H4 (cell line): ENCODE measurements around the gene SYNGR3. TPM values are rescaled to one million over a fixed set of nuclear protein-coding genes. Genes with fewer than 3 reads are reported as not detected.
A peak's percentile ranks its signal among the peaks of the same experiment; 100 is the strongest.

Experiments
- DNase-seq: peaks from one replicate; pipeline ENCODE4 v3.0.0-alpha.2; 2015; ENCODE audit warnings: low spot score
- total RNA-seq: library from RNA; depleted of rRNA; stranded (reverse); fragments of >200 nt; shearing (Covaris generic); gene quantifications from 2 replicates; pipeline ENCODE4 v1.2.3, GENCODE V29; 2014

Gene SYNGR3
- total RNA-seq, 1 experiment from 2014 or later, result 3.4 TPM

DNA sequence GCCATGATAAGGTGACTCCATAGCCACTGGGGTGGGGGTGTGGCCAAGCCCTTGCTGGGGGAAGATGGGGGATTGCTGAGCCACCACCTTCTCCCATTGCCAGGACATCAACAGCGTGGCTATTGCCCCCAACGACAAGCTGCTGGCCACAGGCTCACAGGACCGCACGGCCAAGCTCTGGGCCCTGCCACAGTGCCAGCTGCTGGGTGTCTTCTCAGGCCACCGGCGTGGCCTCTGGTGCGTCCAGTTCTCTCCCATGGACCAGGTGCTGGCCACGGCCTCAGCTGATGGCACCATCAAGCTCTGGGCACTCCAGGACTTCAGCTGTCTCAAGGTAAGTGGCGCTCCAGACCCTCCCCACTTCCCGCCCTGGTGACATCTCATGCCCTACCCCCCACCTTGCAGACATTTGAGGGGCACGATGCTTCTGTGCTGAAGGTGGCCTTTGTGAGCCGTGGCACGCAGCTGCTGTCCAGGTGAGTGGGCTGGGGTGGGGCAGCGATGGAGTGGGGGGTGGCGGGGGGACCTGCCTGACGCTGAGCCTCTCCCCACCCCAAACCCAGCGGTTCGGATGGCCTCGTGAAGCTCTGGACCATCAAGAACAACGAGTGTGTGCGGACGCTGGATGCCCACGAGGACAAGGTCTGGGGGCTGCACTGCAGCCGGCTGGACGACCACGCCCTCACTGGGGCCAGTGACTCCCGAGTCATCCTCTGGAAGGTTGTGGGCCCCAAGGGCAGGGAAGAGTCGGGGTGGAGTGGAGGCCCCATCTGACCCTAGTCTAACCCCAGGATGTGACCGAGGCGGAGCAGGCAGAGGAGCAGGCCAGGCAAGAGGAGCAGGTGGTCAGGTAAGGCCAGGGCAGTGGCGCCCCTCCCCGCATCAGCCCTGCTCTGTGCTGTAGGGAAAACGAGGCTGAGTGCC, 12.6 kb upstream of the SYNGR3 start:
- DNase-seq, result no peak

DNA sequence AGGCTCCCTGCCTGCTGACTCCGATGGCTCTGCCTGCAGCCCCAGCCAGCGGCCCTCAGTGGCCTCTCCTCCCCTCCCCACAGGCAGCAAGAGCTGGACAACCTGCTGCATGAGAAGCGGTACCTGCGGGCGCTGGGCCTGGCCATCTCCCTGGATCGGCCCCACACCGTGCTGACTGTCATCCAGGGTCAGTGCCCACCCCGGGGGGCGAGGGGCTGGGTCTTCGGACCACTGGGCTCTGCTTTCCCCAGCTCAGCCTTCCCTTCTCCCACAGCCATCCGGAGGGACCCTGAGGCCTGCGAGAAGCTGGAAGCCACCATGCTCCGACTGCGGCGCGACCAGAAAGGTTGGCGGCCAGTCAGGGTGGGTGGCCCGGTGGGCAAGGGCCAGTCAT, 11.9 kb upstream of the SYNGR3 start:
- DNase-seq, result no peak

DNA sequence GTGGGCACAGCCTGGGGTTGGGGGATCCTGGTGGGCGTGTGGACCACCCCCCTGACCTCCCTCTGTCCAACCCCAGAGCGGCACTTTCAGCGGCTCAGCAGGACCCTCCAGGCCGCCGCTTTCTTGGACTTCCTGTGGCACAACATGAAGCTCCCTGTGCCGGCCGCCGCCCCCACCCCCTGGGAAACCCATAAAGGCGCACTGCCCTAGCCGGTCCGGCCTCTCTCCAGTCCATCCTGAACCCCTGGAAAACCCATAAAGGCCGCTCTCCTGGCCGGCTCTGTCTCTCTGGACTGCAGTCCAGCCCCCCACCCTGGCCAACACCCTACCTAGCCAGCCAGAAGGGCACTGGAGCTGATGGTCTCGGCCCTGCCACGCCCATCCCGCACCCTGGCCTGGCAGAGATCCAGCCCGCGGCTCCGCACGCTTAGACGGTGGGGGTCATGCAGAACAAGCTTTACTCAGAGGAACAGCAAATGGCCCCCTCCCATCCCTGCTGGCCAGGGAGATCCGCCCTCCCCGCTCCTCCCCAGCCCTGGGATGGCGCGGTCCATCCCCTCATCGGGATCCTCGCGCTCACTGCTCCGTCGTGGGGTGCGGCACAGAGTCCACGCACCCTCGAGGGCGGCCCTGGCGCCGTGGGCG, 11.2 kb upstream of the SYNGR3 start:
- no peak for DNase-seq

DNA sequence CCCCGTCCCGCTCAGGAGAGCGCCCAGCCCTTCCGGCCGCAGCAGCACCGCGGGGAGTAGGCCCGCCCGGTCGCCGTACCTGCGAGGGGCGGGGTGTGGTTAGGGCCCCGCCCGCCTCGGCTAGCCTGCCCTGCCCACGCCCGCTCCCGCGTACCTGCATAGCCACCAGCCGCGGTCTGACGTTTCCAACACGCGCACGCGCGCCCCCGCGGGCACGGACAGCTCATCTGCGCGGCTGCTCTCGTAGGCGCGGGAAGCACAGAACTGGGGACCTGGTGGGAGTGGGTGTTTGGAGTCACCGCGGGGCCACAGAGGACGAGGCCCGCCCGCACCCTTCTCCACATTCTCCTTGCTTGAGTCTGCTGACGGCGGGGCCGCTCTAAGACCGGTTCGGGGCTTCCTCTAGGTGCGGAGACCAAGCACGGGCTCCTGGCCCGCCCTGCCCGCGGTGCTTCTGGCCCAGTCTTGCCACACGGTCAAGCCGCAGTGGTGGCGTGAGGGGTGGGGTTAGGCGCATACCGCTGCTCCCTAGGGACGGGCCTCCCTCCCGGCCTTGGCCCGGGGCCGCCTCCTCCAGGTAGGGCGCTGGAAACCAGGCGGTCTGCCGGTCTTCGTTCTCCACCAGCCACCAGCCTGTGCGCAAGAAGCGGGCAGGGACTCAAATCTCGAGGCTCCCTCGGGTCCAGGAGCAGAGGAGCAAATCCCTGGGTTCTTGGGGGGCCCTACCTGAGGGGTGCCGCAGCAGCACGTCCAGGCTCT, 10.3 kb upstream of the SYNGR3 start:
- no peak for DNase-seq

DNA sequence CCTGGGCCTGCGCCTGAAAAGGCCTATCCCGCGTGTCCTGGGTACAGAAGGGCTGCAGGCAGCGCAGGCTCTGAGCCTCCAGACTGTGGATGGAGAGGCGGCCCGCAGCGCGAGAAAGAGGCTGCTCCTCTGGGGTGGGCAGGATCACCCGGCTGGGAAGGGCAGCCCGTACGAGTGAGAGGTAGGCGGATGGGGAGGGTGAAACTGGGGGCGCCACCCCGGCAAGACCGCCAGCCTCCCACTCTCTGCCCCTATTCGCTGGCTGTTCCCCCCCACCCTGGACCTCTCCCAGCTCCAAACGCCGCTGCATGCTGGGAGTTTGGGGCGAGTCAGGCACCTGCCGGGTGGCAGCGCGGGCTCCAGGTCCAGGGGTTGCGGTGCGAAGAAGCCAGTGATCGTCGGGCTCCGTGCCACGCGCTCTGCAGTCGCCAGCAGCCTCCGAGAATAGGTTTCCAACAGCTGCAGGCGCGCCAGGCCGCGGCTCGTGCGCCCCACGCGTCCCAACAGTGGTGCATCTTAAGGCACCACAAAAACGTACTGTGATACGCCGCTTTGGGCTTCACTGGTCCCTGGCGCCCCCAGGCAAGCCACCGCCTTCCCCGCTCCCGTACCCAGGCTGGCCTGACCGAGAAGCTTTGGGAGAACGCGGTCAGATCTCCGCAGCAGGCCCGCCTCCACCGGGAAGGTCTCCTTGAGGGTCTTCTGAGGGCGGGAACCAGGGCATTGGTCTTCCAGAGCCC, 9.6 kb upstream of the SYNGR3 start:
- DNase-seq, result no peak

DNA sequence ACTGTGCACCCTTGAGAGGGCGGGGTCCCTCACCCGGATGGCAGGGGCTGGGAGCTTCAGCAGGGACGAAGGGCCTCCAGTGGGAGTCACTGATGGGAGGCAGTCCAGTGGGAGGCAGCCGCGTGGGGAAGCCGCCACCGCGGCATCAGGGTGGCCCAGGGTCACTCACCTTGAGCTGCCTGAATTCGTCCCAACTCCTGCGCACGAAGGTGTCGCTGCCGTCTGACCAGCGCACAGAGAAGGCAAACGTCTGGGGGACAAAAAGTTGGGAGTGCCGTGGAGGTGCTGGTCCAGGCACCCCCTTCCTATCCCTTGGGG, 9.0 kb upstream of the SYNGR3 start:
- no peak for DNase-seq

DNA sequence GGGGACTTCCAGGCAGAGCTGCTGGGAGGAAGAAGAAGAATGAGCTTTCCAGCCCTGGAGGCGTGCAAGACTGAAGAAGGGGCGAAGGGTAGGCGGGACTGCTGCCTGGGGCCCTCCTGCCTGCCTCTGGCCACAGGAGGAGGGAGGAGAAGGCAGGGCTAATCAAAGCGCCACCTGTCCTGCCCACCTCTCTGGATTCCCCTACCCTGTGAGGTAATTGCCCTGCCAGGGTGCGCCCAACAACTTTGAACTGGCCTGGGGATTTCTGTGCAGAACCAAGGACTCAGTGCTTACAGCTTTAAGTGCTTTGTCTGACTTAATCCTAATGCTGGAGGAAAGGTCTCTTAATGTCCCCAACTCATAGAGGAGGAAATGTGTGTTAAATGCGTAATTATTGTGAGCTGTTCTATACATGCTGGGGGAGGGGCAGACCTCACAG, 8.4 kb upstream of the SYNGR3 start, which contains the start of gene NOXO1:
Gene NOXO1 (minus strand): TSS at position 72 of the 439 bp plus-strand sequence. CDS start 290 bp downstream, outside the sequence.
- DNase-seq, result no peak

DNA sequence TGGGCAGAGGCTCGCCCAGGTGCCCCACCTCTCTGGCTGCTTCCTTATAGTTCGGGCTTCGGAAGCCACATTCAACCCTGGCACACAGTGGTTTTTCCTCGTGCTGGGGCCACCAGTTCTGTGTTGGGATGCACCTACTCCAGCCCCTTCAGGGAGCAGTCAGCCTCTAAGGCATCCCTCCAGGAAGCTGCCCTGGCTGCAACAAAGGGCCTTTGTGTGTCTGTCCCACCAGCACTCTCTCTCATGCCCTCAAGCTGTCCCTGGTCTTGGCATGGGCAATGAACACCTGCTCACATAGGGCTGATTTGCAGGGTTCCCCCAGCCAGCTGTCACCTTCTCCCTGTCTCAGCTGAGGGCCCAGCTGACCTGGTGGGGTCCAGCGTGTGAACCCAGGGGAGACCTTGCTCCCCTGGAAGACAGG, 7.7 kb upstream of the SYNGR3 start:
- DNase-seq, result no peak

DNA sequence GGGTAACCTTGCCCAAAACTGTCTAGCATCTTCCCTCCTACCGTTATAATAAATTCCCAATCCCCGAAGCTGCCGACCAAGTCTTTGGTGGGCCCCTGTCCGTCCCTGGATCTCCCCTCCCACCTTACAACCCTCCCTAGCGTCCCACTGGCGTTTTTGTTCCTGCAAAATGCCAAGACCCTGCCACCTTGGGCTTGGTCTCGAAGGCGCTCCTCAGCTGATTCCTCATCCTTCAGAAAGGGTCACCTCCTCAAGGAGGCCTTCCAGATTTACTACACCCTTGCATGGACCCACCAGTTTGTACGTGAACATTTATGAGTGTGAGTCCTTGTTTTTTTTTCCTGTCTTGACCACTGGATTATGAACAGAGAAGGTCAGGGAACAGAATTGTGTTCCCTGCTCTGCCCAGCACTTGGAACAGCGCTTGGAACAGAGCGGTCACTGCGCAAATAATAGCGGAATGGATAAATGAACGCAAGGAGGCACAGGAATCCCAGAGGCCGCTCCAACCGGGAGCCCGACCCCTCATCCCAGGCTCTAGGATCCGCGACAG, 6.7 kb upstream of the SYNGR3 start:
- no peak for DNase-seq

DNA sequence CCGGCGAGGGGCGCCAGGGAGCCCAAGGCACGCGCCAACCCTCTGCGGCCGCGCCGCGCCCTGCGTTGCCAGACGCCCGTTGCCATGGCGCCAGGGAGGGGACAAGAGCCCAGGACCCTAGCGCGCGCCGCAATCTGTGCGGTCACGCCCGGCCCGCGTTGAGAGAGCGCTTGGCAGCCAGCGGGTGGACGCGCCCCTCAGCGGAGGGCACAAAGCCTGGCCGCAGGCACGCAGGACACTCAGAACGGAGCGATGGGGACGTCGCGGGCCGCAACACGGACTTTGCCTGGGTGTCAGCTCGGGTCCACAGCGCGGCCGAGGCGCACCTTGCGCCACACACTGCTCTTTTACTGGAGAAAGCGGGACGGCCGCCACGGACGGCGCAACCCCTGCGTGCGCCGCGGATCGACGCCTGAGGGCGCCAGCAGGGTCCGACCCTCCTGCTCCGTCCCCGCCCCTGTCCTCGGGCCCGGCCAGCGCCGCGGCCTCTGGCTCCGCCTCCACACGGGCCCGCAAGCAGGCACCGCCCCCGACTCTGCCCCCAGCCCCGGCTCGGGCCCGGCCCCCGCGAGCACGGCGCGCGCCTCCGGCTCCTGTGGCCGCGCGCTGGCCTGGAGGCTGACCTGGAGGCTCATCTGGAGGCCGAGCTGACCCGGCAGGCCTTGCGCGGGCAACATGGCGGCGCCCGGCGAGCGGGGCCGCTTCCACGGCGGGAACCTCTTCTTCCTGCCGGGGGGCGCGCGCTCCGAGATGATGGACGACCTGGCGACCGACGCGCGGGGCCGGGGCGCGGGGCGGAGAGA, 6.0 kb upstream of the SYNGR3 start, which contains the start of gene GFER:
Gene GFER (plus strand): TSS at position 650 of the 803 bp plus-strand sequence. CDS start 26 bp downstream, at position 676.
- DNase-seq, result peak; percentile 77

DNA sequence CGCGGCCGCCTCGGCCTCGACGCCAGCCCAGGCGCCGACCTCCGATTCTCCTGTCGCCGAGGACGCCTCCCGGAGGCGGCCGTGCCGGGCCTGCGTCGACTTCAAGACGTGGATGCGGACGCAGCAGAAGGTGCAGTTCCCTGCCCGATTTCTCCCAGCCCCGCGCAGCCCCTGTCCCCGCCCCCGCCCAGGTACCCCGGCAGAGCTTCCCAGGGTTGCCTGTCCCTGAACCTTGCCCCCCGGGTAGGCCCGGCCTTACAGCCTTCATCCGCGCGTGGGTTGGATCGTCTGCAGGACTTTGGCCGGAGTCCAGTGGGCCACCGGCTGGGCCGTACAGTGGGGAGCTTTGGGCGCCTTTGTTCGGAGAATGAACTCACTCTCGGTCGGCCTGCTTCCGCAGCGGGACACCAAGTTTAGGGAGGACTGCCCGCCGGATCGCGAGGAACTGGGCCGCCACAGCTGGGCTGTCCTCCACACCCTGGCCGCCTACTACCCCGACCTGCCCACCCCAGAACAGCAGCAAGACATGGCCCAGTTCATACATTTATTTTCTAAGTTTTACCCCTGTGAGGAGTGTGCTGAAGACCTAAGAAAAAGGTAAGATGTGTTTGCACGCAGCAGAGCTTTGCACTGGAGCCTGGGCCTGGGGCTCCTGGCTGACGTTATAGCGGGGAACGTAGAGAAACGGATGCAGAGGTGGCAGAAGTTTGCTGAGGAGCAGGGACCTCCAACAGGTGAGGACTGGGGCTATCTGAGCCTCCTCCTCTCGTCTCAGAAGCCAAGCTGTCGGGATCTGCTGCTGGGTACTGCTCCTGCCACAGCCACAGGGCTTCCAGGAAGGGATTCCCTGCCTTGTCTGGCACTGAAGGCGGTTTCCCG, 5.2 kb upstream of the SYNGR3 start:
- no peak for DNase-seq

DNA sequence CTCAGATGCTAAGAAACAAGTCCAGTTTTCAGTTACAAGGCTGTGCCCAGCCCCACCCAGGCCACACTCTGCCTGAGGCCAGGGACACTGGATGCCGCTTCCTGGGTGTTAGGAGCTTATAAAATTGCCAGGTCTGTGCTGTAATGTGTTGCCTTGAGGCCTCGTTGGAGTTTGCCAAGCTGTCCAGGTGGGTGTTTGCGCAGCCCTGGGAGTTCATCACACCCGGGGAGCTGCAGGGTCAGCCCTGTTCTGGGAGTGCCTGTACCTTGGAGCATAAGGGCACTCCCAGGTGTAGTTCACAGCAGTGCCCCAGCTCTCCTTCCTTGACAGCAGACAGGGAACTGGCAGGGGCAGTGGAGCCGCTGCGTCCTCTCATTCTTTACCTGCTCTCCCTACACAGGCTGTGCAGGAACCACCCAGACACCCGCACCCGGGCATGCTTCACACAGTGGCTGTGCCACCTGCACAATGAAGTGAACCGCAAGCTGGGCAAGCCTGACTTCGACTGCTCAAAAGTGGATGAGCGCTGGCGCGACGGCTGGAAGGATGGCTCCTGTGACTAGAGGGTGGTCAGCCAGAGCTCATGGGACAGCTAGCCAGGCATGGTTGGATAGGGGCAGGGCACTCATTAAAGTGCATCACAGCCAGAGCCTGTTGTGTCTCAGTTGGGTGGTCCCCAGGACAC, 4.2 kb upstream of the SYNGR3 start:
- no peak for DNase-seq

DNA sequence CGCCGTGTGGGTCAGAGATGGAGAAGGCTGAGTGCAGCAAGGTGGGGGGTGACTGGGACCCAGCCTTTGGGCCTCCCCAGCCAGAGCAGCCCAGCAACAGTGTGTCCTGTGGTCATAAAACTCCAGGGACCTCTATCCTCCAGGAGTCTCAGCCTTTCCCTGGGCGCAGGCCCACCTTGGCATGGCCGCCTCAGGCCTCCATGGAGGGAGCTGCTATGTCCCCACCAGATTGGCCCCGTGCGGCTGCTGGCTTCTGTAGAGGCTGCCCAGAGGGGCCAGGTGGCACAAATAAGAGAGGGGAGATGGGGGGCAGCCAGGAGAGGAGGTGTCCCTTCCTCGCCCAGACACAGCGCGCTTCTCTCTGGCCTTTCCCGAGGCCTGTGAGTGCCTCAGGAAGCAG, 2.6 kb upstream of the SYNGR3 start:
- no peak for DNase-seq

DNA sequence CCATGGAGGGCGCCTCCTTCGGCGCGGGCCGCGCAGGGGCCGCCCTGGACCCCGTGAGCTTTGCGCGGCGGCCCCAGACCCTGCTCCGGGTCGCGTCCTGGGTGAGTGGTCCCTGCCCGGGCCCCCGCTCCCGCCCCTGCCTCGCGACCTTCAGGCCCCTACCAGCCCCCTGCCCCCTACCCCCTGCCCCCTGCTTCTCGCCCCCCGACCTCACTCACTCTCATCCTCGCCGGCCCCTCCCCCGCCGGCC, 256 bp downstream of the SYNGR3 start:
- DNase-seq, result no peak

DNA sequence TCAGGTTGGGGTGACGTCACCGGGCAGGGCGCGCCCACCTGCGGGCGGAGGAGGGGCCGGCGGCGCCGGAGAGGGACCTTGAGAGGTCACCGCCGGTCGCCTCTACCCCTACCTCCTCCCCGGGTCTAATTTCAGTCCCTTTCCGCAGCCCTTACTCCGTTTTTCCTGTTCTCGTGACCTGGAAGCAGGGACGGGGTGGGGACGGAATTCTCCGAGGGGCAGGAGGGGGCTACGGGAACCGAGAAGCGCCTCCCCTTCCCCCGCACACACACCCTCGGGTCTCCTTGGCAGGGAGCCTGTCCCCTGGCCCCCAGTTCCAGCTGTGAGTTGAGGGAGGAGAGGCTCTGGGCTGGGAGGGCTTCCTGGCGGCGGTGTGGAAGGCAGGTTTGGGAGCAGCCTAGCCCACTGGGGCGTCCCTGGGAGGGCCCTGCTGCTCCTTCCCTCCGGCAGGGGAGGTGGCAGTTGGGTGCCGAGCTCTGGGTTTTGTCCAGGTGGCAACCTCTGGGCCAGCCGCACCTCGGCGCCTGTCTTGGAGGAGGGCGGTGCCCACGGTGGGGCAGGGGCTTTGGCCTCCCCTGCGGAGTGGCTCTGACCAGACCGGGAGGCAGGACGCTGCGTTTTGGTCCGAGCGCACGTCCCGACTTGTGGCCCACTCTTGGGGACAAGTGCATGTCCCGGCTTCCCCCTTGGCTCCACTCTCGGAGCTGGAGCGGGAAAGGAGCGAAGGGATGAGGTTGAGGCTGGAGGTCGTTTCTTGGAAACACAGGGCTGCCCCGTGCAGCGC, 773 bp downstream of the SYNGR3 start:
- DNase-seq, result no peak

DNA sequence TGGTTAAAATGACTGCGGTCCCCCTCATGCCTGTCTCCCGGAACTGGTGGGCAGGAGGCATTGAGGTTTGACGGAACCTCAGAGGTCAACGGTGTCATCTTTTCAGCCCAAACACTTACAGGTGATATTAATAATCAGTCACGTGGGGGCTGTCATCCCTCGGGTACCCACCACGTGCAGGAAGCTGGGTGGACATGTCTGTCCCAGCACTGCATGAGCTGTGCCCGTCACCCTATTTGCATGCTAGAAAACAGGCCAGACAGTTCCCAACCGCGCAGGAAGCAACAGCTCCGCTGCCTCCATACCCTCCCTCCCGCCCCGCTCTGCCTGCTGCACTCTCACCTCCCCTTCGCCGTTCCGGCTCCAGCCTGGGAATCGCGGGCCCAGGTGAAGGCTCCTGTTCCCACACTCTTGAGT, 1.4 kb downstream of the SYNGR3 start:
- DNase-seq, result no peak

DNA sequence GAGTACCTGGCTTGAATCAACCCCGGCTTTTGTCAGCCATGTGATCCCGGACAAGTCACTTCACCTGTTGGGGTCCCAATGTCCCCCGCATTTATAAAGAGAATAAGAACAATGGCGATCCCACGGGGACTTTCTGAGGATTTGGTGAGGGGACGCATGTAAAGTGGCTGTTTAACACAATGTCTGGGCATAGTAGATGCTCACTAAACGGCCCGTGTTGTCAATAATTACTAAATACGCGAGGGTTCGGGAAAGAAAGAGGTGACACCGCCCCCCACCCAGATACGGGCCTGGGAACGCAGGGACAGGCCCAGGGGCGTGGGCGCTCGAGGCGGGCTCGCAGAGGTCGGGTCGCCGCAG, 1.8 kb downstream of the SYNGR3 start:
- DNase-seq, result no peak

DNA sequence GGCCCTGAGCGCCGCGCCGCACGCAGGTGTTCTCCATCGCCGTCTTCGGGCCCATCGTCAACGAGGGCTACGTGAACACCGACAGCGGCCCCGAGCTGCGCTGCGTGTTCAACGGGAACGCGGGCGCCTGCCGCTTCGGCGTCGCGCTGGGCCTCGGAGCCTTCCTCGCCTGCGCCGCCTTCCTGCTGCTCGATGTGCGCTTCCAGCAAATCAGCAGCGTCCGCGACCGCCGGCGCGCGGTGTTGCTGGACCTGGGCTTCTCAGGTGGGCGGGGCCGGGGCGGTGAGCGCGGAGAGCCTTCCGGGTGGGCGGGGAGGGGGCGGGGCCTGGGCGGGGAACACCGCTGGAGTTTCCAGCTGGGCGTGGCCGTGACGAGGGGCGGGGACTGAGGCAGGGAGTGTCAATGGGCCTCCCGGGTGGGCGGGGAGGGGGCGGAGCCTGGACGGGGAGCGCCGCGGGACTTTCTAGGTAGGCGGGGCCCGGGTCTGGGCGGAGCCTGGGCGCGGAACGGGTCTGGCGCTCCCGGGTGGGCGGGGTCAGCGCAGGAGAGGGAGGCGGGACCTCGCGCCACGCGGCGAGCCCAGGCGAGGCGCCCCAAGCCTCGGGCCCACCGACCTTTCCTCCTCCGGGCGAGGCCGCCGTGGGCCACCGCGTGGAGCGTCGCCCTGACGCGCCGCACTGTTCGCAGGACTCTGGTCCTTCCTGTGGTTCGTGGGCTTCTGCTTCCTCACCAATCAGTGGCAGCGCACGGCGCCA, 2.4 kb downstream of the SYNGR3 start:
- DNase-seq, result no peak
